Spleen (tissue), 11 donors: ENCODE results near the gene USHBP1. TPM values are rescaled to one million over a fixed set of nuclear protein-coding genes. Genes with fewer than 3 reads are reported as not detected.

Experiments
- DNase-seq: peaks from one replicate; pipeline ENCODE4 v3.0.0-alpha.2; 2020
- H3K27ac ChIP-seq, 8 donors: fragments of 200-600 bp; sonication (generic) in 7 of 8; 1 replicate in 4 of 8; 2 replicates in 4 of 8; pipeline versions ENCODE4 v1.5.0 to v1.8.0; 2016 to 2021; ENCODE audit warnings: inconsistent platforms in 4 of 8, mild to moderate bottlenecking in 4 of 8, moderate library complexity in 1 of 8
- H3K27me3 ChIP-seq, 7 donors: fragments of 200-600 bp; sonication (generic) in 6 of 7; replicated peaks in 1 of 7; 1 replicate in 4 of 7; 2 replicates in 3 of 7; pipeline versions ENCODE4 v1.5.0 to v1.8.0; 2016 to 2021; ENCODE audit warnings: inconsistent platforms in 3 of 7, mild to moderate bottlenecking in 1 of 7
- H3K36me3 ChIP-seq, 6 donors: fragments of 200-600 bp; sonication (generic) in 5 of 6; 1 replicate in 4 of 6; 2 replicates in 2 of 6; pipeline versions ENCODE4 v1.5.0 to v1.8.0; 2016 to 2021; ENCODE audit warnings: inconsistent platforms in 2 of 6
- H3K4me1 ChIP-seq, 6 donors: fragments of 200-600 bp; sonication (generic) in 5 of 6; 1 replicate in 3 of 6; 2 replicates in 3 of 6; pipeline versions ENCODE4 v1.5.0 to v1.8.0; 2016 to 2021; ENCODE audit warnings: inconsistent platforms in 3 of 6
- H3K4me3 ChIP-seq, 8 donors: fragments of 200-600 bp; sonication (generic) in 7 of 8; 1 replicate in 4 of 8; 2 replicates in 4 of 8; pipeline versions ENCODE4 v1.5.0 to v1.8.0; 2016 to 2021; ENCODE audit warnings: inconsistent platforms in 4 of 8, mild to moderate bottlenecking in 4 of 8, moderate library complexity in 2 of 8
- H3K9me3 ChIP-seq, 8 donors: fragments of 200-600 bp; sonication (generic) in 7 of 8; 1 replicate in 4 of 8; 2 replicates in 4 of 8; pipeline versions ENCODE4 v1.5.0 to v1.8.0; 2016 to 2021; ENCODE audit warnings: inconsistent platforms in 4 of 8
- POLR2A ChIP-seq, 3 donors: fragments of 450-650 bp; IDR thresholded peaks; one replicate each; pipeline ENCODE4 v1.5.1; 2017; ENCODE audit warnings: antibody characterized with exemption in 3 of 3, mild to moderate bottlenecking in 1 of 3
- POLR2AphosphoS5 ChIP-seq, 3 donors: sonication (generic); formaldehyde crosslinking; IDR thresholded peaks; one replicate each; pipeline ENCODE4 v1.5.1; 2017; ENCODE audit warnings: antibody characterized with exemption in 3 of 3
- whole genome bisulfite sequencing, 5 donors: extraction: QIAGEN DNeasy Blood & Tissue Kit in 3 of 5; methylation state at CpG; one replicate each; pipeline versions ENCODE4 v1.1.5 to v1.1.7; 2013 to 2018; 5-methylcytosine and 5-hydroxymethylcytosine counted together
- intact Hi-C: fragments of 100-400 bp; cut with DNase I; formaldehyde crosslinking; loops from one replicate; pipeline ENCODE4 v1.15.0; 2023; ENCODE audit warnings: low total_unique reads
- polyA plus RNA-seq, 3 donors: library from polyadenylated mRNA; stranded (reverse); fragments of 200-250 nt; gene quantifications; one replicate each; pipeline ENCODE4 v1.2.1, GENCODE V29; 2013
- total RNA-seq, 7 donors: library from RNA; depleted of rRNA in 3 of 7; stranded (reverse); fragments of >200 nt in 3 of 7; fragmentation: NEBNext Ultra II Directional in 4 of 7; extraction: Animal tissue kit (Norgen Biotek cat#: 25700) in 4 of 7; gene quantifications; one replicate each; pipeline versions ENCODE4 v1.1.0 to v1.2.1, GENCODE V29; 2016 to 2021
- TF ChIP-seq, protein P1 (sequence below), 11 experiments: fragments of 200-600 bp in 7 of 11; fragments of 450-650 bp in 4 of 11; sonication (generic) in 4 of 11; IDR thresholded peaks in 8 of 11; conservative IDR thresholded peaks in 3 of 11; 1 replicate in 7 of 11; 2 replicates in 4 of 11; pipeline versions ENCODE4 v1.4.0 to v1.8.0; 2016 to 2021; ENCODE audit warnings: antibody characterized with exemption in 11 of 11, inconsistent platforms in 4 of 11, mild to moderate bottlenecking in 1 of 11
- donor health status: healthy with polysubstance abuse.
- donor health status: DM: no; HTN: no; CAD: no; lungs with moderate emphysema.
- donor health status: DM: no; HTN: no; CAD: no.
- donor health status: Bipolar disorder and iron deficiency.
- donor health status: healthy.
- donor health status: DM: no; HTN: no; CAD: no.
- donor health status: DM: yes; HTN: yes; CAD: no.

Gene USHBP1
- total and polyA plus RNA-seq, 10 donors: 3.1 to 16.6 (median 8.3) TPM

DNA sequence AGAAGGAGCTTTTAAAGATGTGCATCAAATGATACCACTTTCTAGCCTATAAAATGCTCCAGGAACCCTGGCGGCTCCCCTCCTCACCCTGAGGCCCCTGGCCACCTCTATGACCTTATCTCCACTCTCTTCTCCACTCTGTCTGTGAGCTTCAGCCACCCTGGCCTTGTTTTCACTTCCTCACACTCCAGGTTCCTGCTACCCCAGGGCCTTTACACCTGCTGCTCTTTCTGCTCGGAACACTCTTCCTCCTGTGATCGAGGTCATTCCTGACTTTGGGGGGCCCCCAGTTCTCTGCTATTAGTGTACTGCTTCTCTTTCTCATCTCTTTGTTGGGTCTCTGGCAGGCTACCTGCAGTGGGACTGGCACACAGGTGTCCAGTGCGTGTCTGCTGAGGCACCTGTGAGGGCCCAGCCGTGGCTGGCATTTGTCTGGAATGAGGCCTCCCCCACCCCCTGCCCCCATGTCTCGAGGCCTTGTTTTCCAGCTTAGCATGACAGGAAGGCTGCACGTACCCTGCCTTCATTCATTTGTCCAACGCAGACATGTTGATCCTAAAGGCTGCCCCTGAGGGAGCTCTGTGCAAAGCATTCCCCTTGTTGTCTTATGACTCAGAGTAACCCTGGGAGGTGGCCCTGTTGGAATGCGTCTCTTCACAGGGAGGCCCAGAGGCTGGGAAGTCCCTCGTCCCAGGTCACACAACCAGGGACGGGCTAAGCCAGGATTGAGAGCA lies 47.1 kb upstream of the USHBP1 start:
- H3K27ac ChIP-seq: no peak overlapping the region
- intact Hi-C loops: no loop called here
- H3K4me1 ChIP-seq: peaks cover 14 to 61% (median 37%) of the 10 kb centered on the region in 6 donors
- DNase-seq: no peak
- H3K36me3 ChIP-seq: peaks cover 0 to 56% (median 25%) of the 10 kb centered on the region in 6 donors
- WGBS, 5 donors: 77 to 92% (median 85%) methylated on average over 10 to 11 of the region's 11 CpGs
- no peaks in the 10 kb centered on the region for H3K27me3 ChIP-seq
- TF ChIP-seq POLR2AphosphoS5 (IDR thresholded peaks at IDR 0.05) (no peak), POLR2A (IDR thresholded peaks at IDR 0.05) (no peak)
- TF ChIP-seq, protein P1, sequence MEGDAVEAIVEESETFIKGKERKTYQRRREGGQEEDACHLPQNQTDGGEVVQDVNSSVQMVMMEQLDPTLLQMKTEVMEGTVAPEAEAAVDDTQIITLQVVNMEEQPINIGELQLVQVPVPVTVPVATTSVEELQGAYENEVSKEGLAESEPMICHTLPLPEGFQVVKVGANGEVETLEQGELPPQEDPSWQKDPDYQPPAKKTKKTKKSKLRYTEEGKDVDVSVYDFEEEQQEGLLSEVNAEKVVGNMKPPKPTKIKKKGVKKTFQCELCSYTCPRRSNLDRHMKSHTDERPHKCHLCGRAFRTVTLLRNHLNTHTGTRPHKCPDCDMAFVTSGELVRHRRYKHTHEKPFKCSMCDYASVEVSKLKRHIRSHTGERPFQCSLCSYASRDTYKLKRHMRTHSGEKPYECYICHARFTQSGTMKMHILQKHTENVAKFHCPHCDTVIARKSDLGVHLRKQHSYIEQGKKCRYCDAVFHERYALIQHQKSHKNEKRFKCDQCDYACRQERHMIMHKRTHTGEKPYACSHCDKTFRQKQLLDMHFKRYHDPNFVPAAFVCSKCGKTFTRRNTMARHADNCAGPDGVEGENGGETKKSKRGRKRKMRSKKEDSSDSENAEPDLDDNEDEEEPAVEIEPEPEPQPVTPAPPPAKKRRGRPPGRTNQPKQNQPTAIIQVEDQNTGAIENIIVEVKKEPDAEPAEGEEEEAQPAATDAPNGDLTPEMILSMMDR (IDR thresholded peaks at IDR 0.05 in 8 of 11, conservative IDR thresholded peaks at IDR 0.05 in 3 of 11): no peak
- no peaks in the 10 kb centered on the region for H3K9me3 ChIP-seq
- no peak overlapping the region for H3K4me3 ChIP-seq

DNA sequence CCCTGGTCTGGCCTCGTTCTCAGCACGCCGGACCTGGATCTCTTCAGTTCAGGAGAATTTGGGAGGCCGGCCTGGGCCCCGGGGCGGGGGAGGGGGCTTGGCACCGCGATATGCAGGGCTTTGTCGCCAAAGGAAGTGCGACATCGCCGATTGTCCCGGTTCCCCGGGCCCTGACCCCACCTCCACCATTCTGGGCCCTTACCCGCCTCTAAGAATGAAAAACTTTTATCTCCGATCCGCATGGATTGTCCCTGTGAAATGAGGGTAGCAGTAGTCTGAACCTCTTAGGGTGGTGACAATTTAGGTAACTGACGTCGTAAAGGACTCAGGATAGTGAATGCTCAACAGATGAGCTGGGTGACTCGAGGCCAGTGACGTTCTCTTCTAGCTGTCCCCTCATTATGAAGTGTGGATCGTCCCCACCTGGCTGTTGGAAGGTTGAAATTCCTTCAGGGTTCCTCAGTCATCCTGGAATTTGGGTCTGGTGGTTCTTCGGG lies 45.5 kb upstream of the USHBP1 start:
- intact Hi-C loops: no loop called here
- H3K9me3 ChIP-seq: no peaks in the 10 kb centered on the region
- peak overlapping the region; percentile 45 to 92 (median 82) for H3K27ac ChIP-seq
- H3K4me3 ChIP-seq: peak overlapping the region; percentile 69 to 99 (median 88)
- 6 to 9% (median 9%) methylated on average over 22 to 23 of the region's 23 CpGs for WGBS, 5 donors
- TF ChIP-seq, protein P1 (IDR thresholded peaks at IDR 0.05 in 8 of 11, conservative IDR thresholded peaks at IDR 0.05 in 3 of 11): no peak
- TF ChIP-seq POLR2A (IDR thresholded peaks at IDR 0.05) (no peak), POLR2AphosphoS5 (IDR thresholded peaks at IDR 0.05) (no peak)
- no peak for DNase-seq
- peaks cover 0 to 40% (median 12%) of the 10 kb centered on the region in 6 donors for H3K36me3 ChIP-seq
- peaks cover 21 to 75% (median 49%) of the 10 kb centered on the region in 6 donors for H3K4me1 ChIP-seq
- H3K27me3 ChIP-seq: no peaks in the 10 kb centered on the region

DNA sequence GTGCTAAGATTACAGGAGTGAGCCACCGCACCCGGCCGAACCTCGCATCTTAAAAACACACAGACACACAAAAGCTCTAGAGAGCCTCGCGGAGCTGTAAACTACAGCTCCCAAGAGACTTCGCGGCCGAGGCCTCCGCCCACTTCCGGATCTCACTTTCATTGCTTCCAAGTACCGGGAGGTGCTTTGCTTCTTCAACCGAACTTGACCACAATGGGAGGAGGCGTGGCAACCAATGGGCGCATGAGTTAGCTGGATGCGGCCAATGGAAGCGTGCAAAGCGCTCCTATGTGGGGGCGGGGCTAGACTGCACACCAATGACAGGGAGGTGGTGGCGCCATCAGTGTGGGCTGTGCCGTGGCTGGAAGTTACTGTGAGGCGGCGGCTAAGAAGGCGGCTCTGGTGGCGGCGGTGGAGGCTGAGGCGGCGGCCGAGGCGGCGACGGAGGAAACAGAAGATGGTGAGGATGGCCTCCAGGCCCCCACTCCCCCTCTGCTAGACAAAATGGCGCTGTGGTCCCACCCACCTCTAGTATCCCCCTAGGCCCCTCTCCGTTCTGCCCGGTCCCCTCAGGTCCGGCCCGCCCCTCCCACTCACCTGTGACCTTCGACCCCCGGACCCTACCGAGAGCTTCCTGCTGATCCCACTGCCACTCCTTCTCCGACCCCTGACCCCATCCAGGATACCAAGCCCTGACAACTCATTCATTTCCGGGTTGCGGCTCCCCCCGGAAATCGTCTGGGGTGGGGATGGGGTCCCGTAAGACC lies 44.8 kb upstream of the USHBP1 start, which contains the start of gene DDA1:
TSS of gene DDA1 (plus strand) at position 366 of the 767 bp plus-strand sequence. CDS start at position 458, 92 bp downstream.
- WGBS, 5 donors: 0 to 1% (median 1%) methylated on average over 38 to 46 of the region's 46 CpGs
- DNase-seq: peak; percentile 100
- Histone ChIP-seq H3K9me3 (no peaks in the 10 kb centered on the region), H3K27ac (peak within 1 kb of the TSS; percentile 45 to 92 (median 82)), H3K4me1 (peaks cover 26 to 81% (median 55%) of the 10 kb centered on the region in 6 donors), H3K36me3 (peaks cover 0 to 34% (median 7%) of the 10 kb centered on the region in 6 donors), H3K27me3 (no peaks in the 10 kb centered on the region), H3K4me3 (peak within 1 kb of the TSS; percentile 69 to 99 (median 88))
- peak in 1 of 3 donors; percentile 27 for TF ChIP-seq POLR2A (IDR thresholded peaks at IDR 0.05)
- TF ChIP-seq POLR2AphosphoS5 (IDR thresholded peaks at IDR 0.05): peak; percentile 87 to 89 (median 87)
- TF ChIP-seq, protein P1 (IDR thresholded peaks at IDR 0.05 in 8 of 11, conservative IDR thresholded peaks at IDR 0.05 in 3 of 11): peak in 3 of 11 experiments; percentile 27 to 46 (median 41)
- intact Hi-C loops: no loop called here
